Measurements from ENCODE around the gene NCOA4. TPM values are rescaled to one million over a fixed set of nuclear protein-coding genes. Genes with fewer than 3 reads are reported as not detected.

Gene NCOA4
- total and polyA plus RNA-seq, 2 of the 8 experiments (the other 6 are each of a cell fraction or from before 2014, with no cell fraction given), result 28.9 to 65.2 TPM

DNA sequence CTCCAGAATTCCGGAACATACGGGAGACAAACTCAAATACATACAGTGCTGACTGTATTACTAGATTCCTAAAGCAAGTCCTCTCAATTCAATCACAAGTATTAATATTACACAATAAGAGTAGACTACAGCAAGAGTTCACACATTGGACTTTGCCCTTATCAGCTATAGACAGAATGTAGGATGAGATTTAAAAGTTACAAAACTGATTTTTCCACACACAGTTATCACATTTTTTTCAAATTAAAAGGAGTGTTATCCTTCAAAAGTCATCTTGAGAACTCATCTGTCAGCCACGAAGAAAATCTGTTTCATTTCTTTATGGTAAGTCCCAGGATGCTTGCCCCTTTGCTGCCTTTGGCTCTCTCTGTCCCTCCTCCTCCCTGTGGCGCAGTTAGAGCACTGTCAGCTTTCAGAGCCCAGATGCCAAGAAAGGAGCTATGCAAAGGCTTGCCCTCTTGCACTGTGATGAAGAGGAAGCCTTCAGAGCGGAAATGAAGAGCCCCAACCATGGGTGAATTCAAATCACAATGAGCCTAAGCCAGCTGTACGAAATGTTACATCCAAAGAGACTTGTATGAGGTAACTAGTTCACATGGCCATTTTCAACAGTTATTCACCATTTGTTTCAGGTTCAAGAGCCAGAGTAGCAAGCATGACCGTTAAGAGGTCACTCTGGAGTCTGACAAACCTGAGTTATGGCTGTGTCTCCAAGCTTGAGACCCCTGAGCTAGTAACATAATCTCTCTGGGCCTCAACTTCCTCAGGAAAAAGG lies 10.7 kb downstream of the NCOA4 start (continued):
- TF ChIP-seq, protein P1, sequence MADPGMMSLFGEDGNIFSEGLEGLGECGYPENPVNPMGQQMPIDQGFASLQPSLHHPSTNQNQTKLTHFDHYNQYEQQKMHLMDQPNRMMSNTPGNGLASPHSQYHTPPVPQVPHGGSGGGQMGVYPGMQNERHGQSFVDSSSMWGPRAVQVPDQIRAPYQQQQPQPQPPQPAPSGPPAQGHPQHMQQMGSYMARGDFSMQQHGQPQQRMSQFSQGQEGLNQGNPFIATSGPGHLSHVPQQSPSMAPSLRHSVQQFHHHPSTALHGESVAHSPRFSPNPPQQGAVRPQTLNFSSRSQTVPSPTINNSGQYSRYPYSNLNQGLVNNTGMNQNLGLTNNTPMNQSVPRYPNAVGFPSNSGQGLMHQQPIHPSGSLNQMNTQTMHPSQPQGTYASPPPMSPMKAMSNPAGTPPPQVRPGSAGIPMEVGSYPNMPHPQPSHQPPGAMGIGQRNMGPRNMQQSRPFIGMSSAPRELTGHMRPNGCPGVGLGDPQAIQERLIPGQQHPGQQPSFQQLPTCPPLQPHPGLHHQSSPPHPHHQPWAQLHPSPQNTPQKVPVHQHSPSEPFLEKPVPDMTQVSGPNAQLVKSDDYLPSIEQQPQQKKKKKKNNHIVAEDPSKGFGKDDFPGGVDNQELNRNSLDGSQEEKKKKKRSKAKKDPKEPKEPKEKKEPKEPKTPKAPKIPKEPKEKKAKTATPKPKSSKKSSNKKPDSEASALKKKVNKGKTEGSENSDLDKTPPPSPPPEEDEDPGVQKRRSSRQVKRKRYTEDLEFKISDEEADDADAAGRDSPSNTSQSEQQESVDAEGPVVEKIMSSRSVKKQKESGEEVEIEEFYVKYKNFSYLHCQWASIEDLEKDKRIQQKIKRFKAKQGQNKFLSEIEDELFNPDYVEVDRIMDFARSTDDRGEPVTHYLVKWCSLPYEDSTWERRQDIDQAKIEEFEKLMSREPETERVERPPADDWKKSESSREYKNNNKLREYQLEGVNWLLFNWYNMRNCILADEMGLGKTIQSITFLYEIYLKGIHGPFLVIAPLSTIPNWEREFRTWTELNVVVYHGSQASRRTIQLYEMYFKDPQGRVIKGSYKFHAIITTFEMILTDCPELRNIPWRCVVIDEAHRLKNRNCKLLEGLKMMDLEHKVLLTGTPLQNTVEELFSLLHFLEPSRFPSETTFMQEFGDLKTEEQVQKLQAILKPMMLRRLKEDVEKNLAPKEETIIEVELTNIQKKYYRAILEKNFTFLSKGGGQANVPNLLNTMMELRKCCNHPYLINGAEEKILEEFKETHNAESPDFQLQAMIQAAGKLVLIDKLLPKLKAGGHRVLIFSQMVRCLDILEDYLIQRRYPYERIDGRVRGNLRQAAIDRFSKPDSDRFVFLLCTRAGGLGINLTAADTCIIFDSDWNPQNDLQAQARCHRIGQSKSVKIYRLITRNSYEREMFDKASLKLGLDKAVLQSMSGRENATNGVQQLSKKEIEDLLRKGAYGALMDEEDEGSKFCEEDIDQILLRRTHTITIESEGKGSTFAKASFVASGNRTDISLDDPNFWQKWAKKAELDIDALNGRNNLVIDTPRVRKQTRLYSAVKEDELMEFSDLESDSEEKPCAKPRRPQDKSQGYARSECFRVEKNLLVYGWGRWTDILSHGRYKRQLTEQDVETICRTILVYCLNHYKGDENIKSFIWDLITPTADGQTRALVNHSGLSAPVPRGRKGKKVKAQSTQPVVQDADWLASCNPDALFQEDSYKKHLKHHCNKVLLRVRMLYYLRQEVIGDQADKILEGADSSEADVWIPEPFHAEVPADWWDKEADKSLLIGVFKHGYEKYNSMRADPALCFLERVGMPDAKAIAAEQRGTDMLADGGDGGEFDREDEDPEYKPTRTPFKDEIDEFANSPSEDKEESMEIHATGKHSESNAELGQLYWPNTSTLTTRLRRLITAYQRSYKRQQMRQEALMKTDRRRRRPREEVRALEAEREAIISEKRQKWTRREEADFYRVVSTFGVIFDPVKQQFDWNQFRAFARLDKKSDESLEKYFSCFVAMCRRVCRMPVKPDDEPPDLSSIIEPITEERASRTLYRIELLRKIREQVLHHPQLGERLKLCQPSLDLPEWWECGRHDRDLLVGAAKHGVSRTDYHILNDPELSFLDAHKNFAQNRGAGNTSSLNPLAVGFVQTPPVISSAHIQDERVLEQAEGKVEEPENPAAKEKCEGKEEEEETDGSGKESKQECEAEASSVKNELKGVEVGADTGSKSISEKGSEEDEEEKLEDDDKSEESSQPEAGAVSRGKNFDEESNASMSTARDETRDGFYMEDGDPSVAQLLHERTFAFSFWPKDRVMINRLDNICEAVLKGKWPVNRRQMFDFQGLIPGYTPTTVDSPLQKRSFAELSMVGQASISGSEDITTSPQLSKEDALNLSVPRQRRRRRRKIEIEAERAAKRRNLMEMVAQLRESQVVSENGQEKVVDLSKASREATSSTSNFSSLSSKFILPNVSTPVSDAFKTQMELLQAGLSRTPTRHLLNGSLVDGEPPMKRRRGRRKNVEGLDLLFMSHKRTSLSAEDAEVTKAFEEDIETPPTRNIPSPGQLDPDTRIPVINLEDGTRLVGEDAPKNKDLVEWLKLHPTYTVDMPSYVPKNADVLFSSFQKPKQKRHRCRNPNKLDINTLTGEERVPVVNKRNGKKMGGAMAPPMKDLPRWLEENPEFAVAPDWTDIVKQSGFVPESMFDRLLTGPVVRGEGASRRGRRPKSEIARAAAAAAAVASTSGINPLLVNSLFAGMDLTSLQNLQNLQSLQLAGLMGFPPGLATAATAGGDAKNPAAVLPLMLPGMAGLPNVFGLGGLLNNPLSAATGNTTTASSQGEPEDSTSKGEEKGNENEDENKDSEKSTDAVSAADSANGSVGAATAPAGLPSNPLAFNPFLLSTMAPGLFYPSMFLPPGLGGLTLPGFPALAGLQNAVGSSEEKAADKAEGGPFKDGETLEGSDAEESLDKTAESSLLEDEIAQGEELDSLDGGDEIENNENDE (IDR thresholded peaks at IDR 0.05; ENCODE audit: insufficient replicate concordance, low read length), result no peak
- no peak for TF ChIP-seq PHF8 (conservative IDR thresholded peaks at IDR 0.05; ENCODE audit: low read depth, low read length)
- TF ChIP-seq, protein P2, sequence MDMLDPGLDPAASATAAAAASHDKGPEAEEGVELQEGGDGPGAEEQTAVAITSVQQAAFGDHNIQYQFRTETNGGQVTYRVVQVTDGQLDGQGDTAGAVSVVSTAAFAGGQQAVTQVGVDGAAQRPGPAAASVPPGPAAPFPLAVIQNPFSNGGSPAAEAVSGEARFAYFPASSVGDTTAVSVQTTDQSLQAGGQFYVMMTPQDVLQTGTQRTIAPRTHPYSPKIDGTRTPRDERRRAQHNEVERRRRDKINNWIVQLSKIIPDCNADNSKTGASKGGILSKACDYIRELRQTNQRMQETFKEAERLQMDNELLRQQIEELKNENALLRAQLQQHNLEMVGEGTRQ (IDR thresholded peaks at IDR 0.05; ENCODE audit: low read length), result no peak
- no peak for TF ChIP-seq CEBPB (IDR thresholded peaks at IDR 0.05; ENCODE audit: low read depth, low read length)
- no peak for TF ChIP-seq FOSL1 (IDR thresholded peaks at IDR 0.05; ENCODE audit: insufficient read depth, low read depth, low read length)
